ENCODE results near the gene ZNF674.
"Not testable (repeated sequence)": the region's sequence is repeated elsewhere in the genome, so short reads cannot be mapped to it uniquely, and the experiment has no call there.

Gene ZNF674

DNA sequence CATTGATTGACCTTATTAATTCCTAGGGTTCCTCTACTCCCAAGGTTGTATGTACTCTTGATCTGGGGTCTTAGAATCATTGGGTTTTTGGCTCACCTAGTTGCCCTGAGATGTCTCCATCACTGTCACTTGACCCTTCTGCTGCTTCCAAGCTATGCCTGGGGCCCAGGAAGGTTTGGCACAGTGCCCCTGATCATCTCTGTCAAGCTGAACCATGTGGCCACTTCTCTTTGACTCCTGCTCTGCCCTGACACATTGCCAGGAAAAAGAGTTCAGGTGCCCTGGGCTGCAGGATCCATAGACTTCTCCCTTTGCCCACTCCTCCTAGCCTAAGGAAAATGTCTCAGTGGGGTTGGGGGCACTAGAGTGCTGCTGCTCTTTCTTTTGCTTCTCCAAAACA, 24.4 kb upstream of the ZNF674 start:
- no peak for DNase-seq (ENCODE audit: low read depth)

- DNase-seq (ENCODE audit: low read depth) = no peak
These were observed 22.2 kb upstream of the ZNF674 start for GRCh38 chrX:46567388-46567787.

GRCh38 chrX:46561824-46562657, 16.8 kb upstream of the ZNF674 start:
- DNase-seq (ENCODE audit: low read depth) = no peak

- no peak for DNase-seq (ENCODE audit: low read depth)
These were observed 13.8 kb upstream of the ZNF674 start for GRCh38 chrX:46559062-46559461.

- no peak for DNase-seq (ENCODE audit: low read depth)
These were observed 9.7 kb upstream of the ZNF674 start for GRCh38 chrX:46554942-46555341.

DNA sequence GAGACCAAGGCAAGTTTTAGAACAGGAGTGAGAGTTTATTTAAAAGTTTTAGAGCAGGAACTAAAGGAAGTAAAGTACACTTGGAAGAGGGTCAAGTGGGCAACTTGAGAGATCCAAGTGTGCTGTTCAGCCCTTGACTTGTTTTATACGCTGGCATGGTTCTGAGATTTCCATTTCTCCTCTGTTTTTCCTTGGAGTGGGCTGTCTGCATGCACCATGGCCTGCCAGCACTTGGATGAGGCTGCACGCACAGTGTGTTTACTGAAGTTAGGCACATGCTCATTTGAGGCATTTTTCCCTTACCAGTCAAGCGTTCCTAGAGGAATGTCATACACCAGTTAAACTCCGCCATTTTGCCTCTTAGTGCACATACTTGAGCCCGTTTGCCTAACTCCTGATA, 8.7 kb upstream of the ZNF674 start:
- DNase-seq (ENCODE audit: low read depth) = no peak

- no peak for DNase-seq (ENCODE audit: low read depth)
These were observed 6.4 kb upstream of the ZNF674 start for GRCh38 chrX:46551494-46552128.

DNA sequence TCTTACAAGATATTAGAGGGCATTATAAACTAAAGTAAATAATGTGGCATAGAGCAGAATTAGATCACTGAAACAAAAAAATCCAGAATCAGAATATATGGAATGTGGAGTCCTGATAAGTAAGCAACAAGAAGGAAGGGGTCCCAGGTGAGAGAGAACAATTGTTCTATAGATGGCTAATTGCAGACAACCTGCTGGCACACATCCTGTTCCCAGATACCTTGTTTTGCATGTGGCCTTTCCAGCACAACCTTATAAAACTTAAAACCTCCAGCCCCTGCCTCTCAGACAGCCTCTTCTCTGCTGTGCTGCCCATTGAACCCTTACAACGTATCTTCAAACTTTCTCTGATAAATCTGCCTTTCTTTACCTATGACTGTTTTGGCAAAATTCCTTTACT, 4.7 kb upstream of the ZNF674 start:
- no peak for DNase-seq (ENCODE audit: low read depth)

DNA sequence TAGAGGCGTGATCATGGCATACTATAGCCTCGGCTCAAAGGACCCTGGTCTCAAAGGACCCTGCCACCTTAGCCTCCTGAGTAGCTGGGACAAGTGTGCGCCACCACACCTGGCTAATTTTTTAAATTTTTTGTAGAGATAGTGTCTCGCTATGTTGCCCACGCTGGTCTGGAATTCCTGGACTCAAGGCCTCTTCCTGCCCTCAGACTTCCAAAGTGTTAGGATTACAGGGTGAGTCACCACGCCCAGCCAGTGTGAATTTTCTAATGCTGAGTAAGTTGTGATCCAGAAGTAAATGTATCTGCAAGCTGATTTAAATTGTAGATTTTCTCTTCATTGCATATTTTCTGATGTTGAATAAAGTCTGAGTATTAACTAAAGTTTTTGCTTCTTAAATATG, 2.6 kb upstream of the ZNF674 start:
- no peak for DNase-seq (ENCODE audit: low read depth)

DNA sequence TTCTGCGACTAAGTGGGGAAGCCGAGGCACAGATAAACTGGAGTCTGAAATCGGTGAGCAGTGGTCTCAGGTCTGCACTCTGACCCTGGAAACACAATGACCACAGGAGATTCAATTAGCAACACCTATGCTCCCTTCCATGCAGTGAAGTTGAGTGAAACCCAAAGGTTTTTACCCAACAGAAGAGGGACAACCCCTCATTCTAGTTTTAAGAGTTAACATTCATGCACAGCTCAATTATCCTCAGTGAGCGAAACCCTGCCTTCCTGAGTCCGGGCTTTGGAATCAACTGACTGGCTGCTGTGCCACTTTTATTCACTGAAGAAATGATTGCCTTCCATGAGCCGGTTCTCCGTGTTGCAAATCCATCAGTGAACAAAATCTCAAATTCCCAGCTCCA, 694 bp downstream of the ZNF674 start:
- DNase-seq (ENCODE audit: low read depth) = not testable (repeated sequence)

DNA sequence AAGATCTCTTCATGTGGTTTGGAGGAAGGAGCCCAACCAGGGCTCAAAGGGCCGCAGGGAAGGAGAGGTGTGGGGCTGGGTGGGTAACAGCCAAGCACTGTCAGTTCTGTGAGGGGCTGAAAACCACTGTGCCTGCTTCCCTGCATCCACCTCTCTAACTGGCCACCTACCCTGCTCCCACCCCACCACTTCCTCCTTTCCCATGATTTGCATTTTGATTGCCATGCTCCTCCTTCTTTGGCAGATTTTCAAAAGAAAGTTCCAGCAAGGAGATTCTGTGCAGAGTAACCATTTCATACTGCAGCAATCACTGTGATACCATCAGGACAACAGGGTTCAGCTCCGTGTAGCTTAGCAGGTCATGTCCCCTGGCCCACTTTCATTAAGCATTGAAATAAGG, 1.8 kb downstream of the ZNF674 start:
- DNase-seq (ENCODE audit: low read depth) = no peak

- DNase-seq (ENCODE audit: low read depth) = no peak
These were observed 13.8 kb downstream of the ZNF674 start for GRCh38 chrX:46531442-46531841.

GRCh38 chrX:46530404-46530908, 14.8 kb downstream of the ZNF674 start:
- not testable (repeated sequence) for DNase-seq (ENCODE audit: low read depth)

GRCh38 chrX:46529740-46530403, 15.3 kb downstream of the ZNF674 start:
- not testable (repeated sequence) for DNase-seq (ENCODE audit: low read depth)

GRCh38 chrX:46528640-46529039, 16.6 kb downstream of the ZNF674 start:
- not testable (repeated sequence) for DNase-seq (ENCODE audit: low read depth)

GRCh38 chrX:46506076-46506475, 39.1 kb downstream of the ZNF674 start:
- DNase-seq (ENCODE audit: low read depth) = no peak

- DNase-seq (ENCODE audit: low read depth) = no peak
These were observed 42.4 kb downstream of the ZNF674 start for GRCh38 chrX:46502848-46503247.

GRCh38 chrX:46500054-46500453, 45.2 kb downstream of the ZNF674 start:
- no peak for DNase-seq (ENCODE audit: low read depth)

GRCh38 chrX:46488712-46489111, 56.5 kb downstream of the ZNF674 start:
- no peak for DNase-seq (ENCODE audit: low read depth)

GRCh38 chrX:46485897-46486296, 59.3 kb downstream of the ZNF674 start:
- DNase-seq (ENCODE audit: low read depth) = no peak

DNA sequence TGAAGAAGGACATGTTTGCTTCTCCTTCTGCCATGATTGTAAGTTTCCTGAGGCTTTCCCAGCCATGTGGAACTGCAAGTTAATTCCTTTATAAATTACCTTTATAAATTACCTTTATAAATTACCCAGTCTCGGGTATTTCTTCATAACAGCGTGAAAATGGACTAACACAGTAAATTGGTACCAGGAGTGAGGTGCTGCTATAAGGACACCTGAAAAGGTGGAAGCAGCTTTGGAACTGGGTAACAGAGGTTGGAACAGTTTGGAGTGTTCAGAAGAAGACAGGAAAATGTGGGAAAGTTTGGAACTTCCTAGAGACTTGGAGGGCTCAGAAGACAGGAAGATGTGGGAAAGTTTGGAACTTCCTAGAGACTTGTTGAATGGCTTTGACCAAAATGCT, 66.6 kb downstream of the ZNF674 start:
- not testable (repeated sequence) for DNase-seq (ENCODE audit: low read depth)

GRCh38 chrX:46477435-46477834, 67.8 kb downstream of the ZNF674 start:
- no peak for DNase-seq (ENCODE audit: low read depth)

DNA sequence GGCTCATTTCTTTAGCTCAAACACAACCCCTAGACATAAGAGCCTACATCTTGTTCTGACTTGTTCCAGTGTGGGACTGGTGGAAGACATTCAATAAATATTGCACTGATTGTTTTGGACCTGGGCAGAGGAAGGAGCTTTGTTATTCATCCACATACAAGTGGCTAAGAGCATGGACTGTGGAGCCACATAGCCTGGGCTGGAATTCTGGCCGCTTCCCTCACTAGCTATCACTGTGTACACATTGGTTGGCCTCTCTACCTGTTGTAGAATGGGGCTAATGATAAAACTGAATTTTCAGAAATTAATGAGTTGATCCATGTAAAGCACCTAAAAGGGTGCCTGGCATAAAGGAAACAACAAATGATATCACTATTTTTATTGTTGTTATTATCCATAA, 80.0 kb downstream of the ZNF674 start:
- DNase-seq (ENCODE audit: low read depth) = no peak
